WTC11 (cell line): ENCODE measurements around the gene PTGES2.

ENCODE experiments used
- CBFB ChIP-seq: sonication (generic); formaldehyde crosslinking; IDR thresholded peaks from 2 replicates; pipeline ENCODE4 v1.8.1; 2022; ENCODE audit warnings: mild to moderate bottlenecking, low read depth, missing genetic modification reagents
- CTCF ChIP-seq: fragments of 200-600 bp; IDR thresholded peaks from 2 replicates; pipeline ENCODE4 v1.8.0; 2022; ENCODE audit warnings: antibody characterized with exemption
- TP53 ChIP-seq: sonication (generic); formaldehyde crosslinking; IDR thresholded peaks from 2 replicates; pipeline ENCODE4 v1.8.1; 2023; ENCODE audit warnings: mild to moderate bottlenecking, missing genetic modification reagents

GRCh38 chr9:128101690-128102089 is 25.8 kb downstream of the PTGES2 start:
- no peak for TF ChIP-seq TP53 (CRISPR knock-in tag)
- no peak for TF ChIP-seq CTCF
- no peak for TF ChIP-seq CBFB (CRISPR knock-in tag)
